ENCODE measurements around the gene DHX32. TPM values are rescaled to one million over a fixed set of nuclear protein-coding genes. Genes with fewer than 3 reads are reported as not detected.
"Not testable (repeated sequence)": the region's sequence is repeated elsewhere in the genome, so short reads cannot be mapped to it uniquely, and the experiment has no call there.

Gene DHX32
- total RNA-seq, result 8.3 TPM

GRCh38 chr10:125881192-125881591, at the start of gene DHX32:
Gene DHX32 (minus strand): TSS chr10:125881292. CDS start chr10:125880824, 468 bp downstream.
- no peaks in the 10 kb centered on the region for H3K27me3 ChIP-seq (ENCODE audit: insufficient read depth, low read length)
- H3K4me3 ChIP-seq (ENCODE audit: low read length), result no peak within 1 kb of the TSS
- peaks cover 6% of the 10 kb centered on the region for H3K9me3 ChIP-seq (ENCODE audit: low read depth, low read length)
- no peaks in the 10 kb centered on the region for H3K4me1 ChIP-seq (ENCODE audit: insufficient read depth, low read length)

GRCh38 chr10:125929618-125930017, 48.5 kb upstream of the DHX32 start:
- no peaks in the 10 kb centered on the region for H3K4me1 ChIP-seq (ENCODE audit: insufficient read depth, low read length)

GRCh38 chr10:125928928-125929585, 48.0 kb upstream of the DHX32 start:
- Histone ChIP-seq H3K4me1 (ENCODE audit: insufficient read depth, low read length) (no peaks in the 10 kb centered on the region), H3K27me3 (ENCODE audit: insufficient read depth, low read length) (no peaks in the 10 kb centered on the region), H3K9me3 (ENCODE audit: low read depth, low read length) (no peaks in the 10 kb centered on the region), H3K4me3 (ENCODE audit: low read length) (no peak overlapping the region)

More at GRCh38 chr10:125929618-125930017, 48.5 kb upstream of the DHX32 start:
- Histone ChIP-seq H3K4me3 (ENCODE audit: low read length) (no peak overlapping the region), H3K27me3 (ENCODE audit: insufficient read depth, low read length) (no peaks in the 10 kb centered on the region), H3K9me3 (ENCODE audit: low read depth, low read length) (no peaks in the 10 kb centered on the region)

- not testable (repeated sequence) for H3K4me1 ChIP-seq (ENCODE audit: insufficient read depth, low read length); H3K9me3 ChIP-seq (ENCODE audit: low read depth, low read length); H3K27me3 ChIP-seq (ENCODE audit: insufficient read depth, low read length); H3K4me3 ChIP-seq (ENCODE audit: low read length)
Observed at GRCh38 chr10:125927265-125927664, 46.2 kb upstream of the DHX32 start.

GRCh38 chr10:125926247-125926646, 45.2 kb upstream of the DHX32 start:
- H3K9me3 ChIP-seq (ENCODE audit: low read depth, low read length), result no peaks in the 10 kb centered on the region

GRCh38 chr10:125925262-125925834, 44.3 kb upstream of the DHX32 start:
- no peaks in the 10 kb centered on the region for H3K4me1 ChIP-seq (ENCODE audit: insufficient read depth, low read length)
- H3K4me3 ChIP-seq (ENCODE audit: low read length), result no peak overlapping the region
- no peaks in the 10 kb centered on the region for H3K9me3 ChIP-seq (ENCODE audit: low read depth, low read length)
- no peaks in the 10 kb centered on the region for H3K27me3 ChIP-seq (ENCODE audit: insufficient read depth, low read length)

More at GRCh38 chr10:125926247-125926646, 45.2 kb upstream of the DHX32 start:
- no peaks in the 10 kb centered on the region for H3K27me3 ChIP-seq (ENCODE audit: insufficient read depth, low read length)
- no peak overlapping the region for H3K4me3 ChIP-seq (ENCODE audit: low read length)
- H3K4me1 ChIP-seq (ENCODE audit: insufficient read depth, low read length), result no peaks in the 10 kb centered on the region

- H3K9me3 ChIP-seq (ENCODE audit: low read depth, low read length); H3K27me3 ChIP-seq (ENCODE audit: insufficient read depth, low read length); H3K4me3 ChIP-seq (ENCODE audit: low read length); H3K4me1 ChIP-seq (ENCODE audit: insufficient read depth, low read length): not testable (repeated sequence)
Observed at GRCh38 chr10:125921643-125922306, 40.7 kb upstream of the DHX32 start.

- not testable (repeated sequence) for H3K4me3 ChIP-seq (ENCODE audit: low read length); H3K4me1 ChIP-seq (ENCODE audit: insufficient read depth, low read length); H3K9me3 ChIP-seq (ENCODE audit: low read depth, low read length); H3K27me3 ChIP-seq (ENCODE audit: insufficient read depth, low read length)
Observed at GRCh38 chr10:125917704-125918361, 36.7 kb upstream of the DHX32 start.

- H3K4me1 ChIP-seq (ENCODE audit: insufficient read depth, low read length), result no peaks in the 10 kb centered on the region
- H3K4me3 ChIP-seq (ENCODE audit: low read length), result no peak overlapping the region
- no peaks in the 10 kb centered on the region for H3K9me3 ChIP-seq (ENCODE audit: low read depth, low read length)
- H3K27me3 ChIP-seq (ENCODE audit: insufficient read depth, low read length), result no peaks in the 10 kb centered on the region
Observed at GRCh38 chr10:125916977-125917376, 35.9 kb upstream of the DHX32 start.

GRCh38 chr10:125913277-125913676, 32.2 kb upstream of the DHX32 start:
- H3K9me3 ChIP-seq (ENCODE audit: low read depth, low read length); H3K4me3 ChIP-seq (ENCODE audit: low read length); H3K27me3 ChIP-seq (ENCODE audit: insufficient read depth, low read length); H3K4me1 ChIP-seq (ENCODE audit: insufficient read depth, low read length): not testable (repeated sequence)

GRCh38 chr10:125911990-125912389, 30.9 kb upstream of the DHX32 start:
- Histone ChIP-seq H3K4me3 (ENCODE audit: low read length) (no peak overlapping the region), H3K27me3 (ENCODE audit: insufficient read depth, low read length) (no peaks in the 10 kb centered on the region), H3K4me1 (ENCODE audit: insufficient read depth, low read length) (no peaks in the 10 kb centered on the region), H3K9me3 (ENCODE audit: low read depth, low read length) (no peaks in the 10 kb centered on the region)

- no peaks in the 10 kb centered on the region for H3K4me1 ChIP-seq (ENCODE audit: insufficient read depth, low read length)
- H3K9me3 ChIP-seq (ENCODE audit: low read depth, low read length), result no peaks in the 10 kb centered on the region
- H3K4me3 ChIP-seq (ENCODE audit: low read length), result no peak overlapping the region
- no peaks in the 10 kb centered on the region for H3K27me3 ChIP-seq (ENCODE audit: insufficient read depth, low read length)
Observed at GRCh38 chr10:125911145-125911544, 30.1 kb upstream of the DHX32 start.

- H3K9me3 ChIP-seq (ENCODE audit: low read depth, low read length), result not testable (repeated sequence)
Observed at GRCh38 chr10:125909491-125909890, 28.4 kb upstream of the DHX32 start.

GRCh38 chr10:125908813-125909212, 27.7 kb upstream of the DHX32 start:
- not testable (repeated sequence) for H3K4me3 ChIP-seq (ENCODE audit: low read length); H3K27me3 ChIP-seq (ENCODE audit: insufficient read depth, low read length); H3K9me3 ChIP-seq (ENCODE audit: low read depth, low read length); H3K4me1 ChIP-seq (ENCODE audit: insufficient read depth, low read length)

More at GRCh38 chr10:125909491-125909890, 28.4 kb upstream of the DHX32 start:
- not testable (repeated sequence) for H3K27me3 ChIP-seq (ENCODE audit: insufficient read depth, low read length); H3K4me1 ChIP-seq (ENCODE audit: insufficient read depth, low read length); H3K4me3 ChIP-seq (ENCODE audit: low read length)

GRCh38 chr10:125907598-125907997, 26.5 kb upstream of the DHX32 start:
- H3K4me3 ChIP-seq (ENCODE audit: low read length); H3K27me3 ChIP-seq (ENCODE audit: insufficient read depth, low read length); H3K9me3 ChIP-seq (ENCODE audit: low read depth, low read length); H3K4me1 ChIP-seq (ENCODE audit: insufficient read depth, low read length): not testable (repeated sequence)

All from mononuclear cell (primary cell).